Type B pancreatic cell (in vitro differentiated cells): ENCODE data around the gene DIAPH1. TPM values are rescaled to one million over a fixed set of nuclear protein-coding genes. Genes with fewer than 3 reads are reported as not detected.

Experiments used
- DNase-seq: peaks from one replicate; pipeline ENCODE4 v3.0.0; 2021; ENCODE audit warnings: mixed read lengths; ENCODE audit not compliant: unreplicated experiment; ENCODE audit errors: extremely low spot score
- H3K27ac Mint-ChIP-seq: 2 replicates; pipeline ENCODE4 v1.8.0; 2021; ENCODE audit warnings: mild to moderate bottlenecking, mixed read lengths
- H3K27me3 Mint-ChIP-seq: 2 replicates; pipeline ENCODE4 v1.8.0; 2021; ENCODE audit warnings: mixed read lengths
- H3K36me3 Mint-ChIP-seq: 2 replicates; pipeline ENCODE4 v1.8.0; 2021; ENCODE audit warnings: mixed read lengths
- H3K4me1 Mint-ChIP-seq: one replicate; pipeline ENCODE4 v1.8.0; 2021; ENCODE audit warnings: mixed read lengths; ENCODE audit not compliant: unreplicated experiment
- H3K4me3 Mint-ChIP-seq: 2 replicates; pipeline ENCODE4 v1.8.0; 2021; ENCODE audit warnings: mild to moderate bottlenecking, mixed read lengths
- H3K9me3 Mint-ChIP-seq: 2 replicates; pipeline ENCODE4 v1.8.0; 2021; ENCODE audit warnings: mixed read lengths
- total RNA-seq: library from RNA; stranded (reverse); gene quantifications from 2 replicates; pipeline ENCODE4 v1.2.1, GENCODE V29; 2021; ENCODE audit warnings: low replicate concordance
- TF ChIP-seq, protein P1 (sequence below): fragments of 200-600 bp; sonication (generic); conservative IDR thresholded peaks from 2 replicates; pipeline ENCODE4 v1.5.0; 2021; ENCODE audit warnings: antibody characterized with exemption, mild to moderate bottlenecking

Gene DIAPH1
- total RNA-seq, 1 donor from 2014 or later, result 79.6 TPM

DNA sequence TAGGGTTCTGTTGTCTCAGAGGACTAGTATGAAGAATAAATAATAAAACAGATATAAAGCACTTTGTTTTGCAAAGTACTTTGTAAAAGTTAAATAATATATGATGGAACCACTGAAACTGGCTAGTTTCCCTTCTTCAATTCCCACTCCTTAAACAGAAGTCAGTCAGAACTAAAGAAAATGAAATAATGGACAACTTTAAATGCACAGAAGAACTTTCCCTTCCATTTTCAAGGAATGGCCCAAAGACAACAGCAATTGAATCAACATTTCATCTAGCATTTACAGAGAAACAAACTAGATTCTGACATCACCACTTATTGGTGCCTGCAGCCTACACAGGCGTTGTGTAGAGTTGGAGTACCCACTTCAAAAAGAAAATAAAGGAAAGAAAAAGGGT is 16.2 kb downstream of the DIAPH1 start:
- peak overlapping the region; percentile 27 for H3K27ac Mint-ChIP-seq

DNA sequence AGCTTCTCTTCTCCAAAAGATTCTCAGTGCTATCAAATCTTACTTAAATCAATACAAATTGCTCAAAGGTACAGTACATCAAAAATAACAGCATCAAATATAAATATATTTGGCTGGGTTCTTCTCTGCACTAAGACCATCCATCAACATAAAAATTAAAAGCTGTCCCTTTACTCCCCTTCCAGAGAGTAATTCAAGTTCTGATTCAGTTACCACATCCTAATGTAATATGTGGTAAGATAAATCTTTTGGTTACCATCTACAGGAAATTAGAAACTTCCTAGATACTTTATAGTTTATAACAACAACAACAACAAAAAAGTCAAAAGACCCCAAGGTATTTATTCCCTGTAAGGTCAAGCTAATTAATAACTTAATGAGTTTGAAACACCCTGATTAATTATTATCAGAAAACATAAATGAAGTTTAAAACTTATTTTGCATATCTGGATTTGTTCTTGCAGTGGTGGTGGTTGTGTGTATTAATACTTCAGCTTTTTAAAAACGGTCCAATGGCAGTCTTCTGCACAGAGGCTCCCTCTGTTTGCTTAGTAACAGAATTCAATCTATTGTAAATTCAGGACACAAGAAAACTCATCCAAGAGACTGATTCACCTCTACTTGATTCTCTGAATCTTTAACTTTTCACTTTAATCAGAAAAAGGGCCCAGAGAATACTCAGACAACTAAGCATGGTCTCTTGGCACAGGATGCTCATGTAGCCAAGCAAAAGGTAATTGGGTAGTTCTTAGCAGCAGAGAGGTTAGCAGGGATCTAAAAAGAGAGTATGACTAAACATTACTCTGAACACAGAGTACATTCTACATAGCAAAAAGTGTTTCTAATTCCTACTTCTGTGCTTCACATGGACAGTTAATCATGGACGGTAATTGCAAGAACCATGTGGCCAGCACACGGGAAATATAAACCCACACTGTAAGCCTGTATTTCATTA is 20.1 kb downstream of the DIAPH1 start:
- H3K27ac Mint-ChIP-seq, result no peak overlapping the region
- no peak overlapping the region for H3K4me3 Mint-ChIP-seq
- no peaks in the 10 kb centered on the region for H3K4me1 Mint-ChIP-seq
- TF ChIP-seq, protein P1, sequence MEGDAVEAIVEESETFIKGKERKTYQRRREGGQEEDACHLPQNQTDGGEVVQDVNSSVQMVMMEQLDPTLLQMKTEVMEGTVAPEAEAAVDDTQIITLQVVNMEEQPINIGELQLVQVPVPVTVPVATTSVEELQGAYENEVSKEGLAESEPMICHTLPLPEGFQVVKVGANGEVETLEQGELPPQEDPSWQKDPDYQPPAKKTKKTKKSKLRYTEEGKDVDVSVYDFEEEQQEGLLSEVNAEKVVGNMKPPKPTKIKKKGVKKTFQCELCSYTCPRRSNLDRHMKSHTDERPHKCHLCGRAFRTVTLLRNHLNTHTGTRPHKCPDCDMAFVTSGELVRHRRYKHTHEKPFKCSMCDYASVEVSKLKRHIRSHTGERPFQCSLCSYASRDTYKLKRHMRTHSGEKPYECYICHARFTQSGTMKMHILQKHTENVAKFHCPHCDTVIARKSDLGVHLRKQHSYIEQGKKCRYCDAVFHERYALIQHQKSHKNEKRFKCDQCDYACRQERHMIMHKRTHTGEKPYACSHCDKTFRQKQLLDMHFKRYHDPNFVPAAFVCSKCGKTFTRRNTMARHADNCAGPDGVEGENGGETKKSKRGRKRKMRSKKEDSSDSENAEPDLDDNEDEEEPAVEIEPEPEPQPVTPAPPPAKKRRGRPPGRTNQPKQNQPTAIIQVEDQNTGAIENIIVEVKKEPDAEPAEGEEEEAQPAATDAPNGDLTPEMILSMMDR, result no peak
- DNase-seq, result no peak
- H3K36me3 Mint-ChIP-seq, result peaks cover 7% of the 10 kb centered on the region
- H3K27me3 Mint-ChIP-seq, result no peaks in the 10 kb centered on the region
- no peaks in the 10 kb centered on the region for H3K9me3 Mint-ChIP-seq

More for the DNA sequence above, 16.2 kb downstream of the DIAPH1 start:
- TF ChIP-seq, protein P1, result no peak
- Mint-ChIP-seq H3K36me3 (peaks cover 8% of the 10 kb centered on the region), H3K4me3 (no peak overlapping the region), H3K4me1 (peaks cover 11% of the 10 kb centered on the region), H3K9me3 (no peaks in the 10 kb centered on the region), H3K27me3 (no peaks in the 10 kb centered on the region)
- DNase-seq, result no peak

DNA sequence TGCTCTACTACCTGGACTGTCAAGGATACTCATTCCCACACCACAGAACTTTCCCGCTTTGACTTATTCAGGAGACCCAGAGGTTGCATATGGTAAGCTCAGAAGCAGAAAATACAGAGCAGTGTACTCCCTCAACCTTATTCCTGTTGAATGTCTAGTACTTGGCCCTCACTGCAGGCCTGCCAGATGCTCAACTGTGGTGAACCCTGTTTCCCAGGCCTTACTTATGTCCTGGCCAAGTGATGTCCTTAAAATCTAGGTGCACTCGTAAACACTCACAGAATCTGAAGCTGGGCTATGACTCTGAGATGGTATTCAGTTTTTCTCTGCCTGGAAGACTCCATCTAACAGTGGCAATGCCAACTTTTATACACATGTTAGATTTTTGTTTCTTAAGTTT is 21.0 kb downstream of the DIAPH1 start:
- TF ChIP-seq, protein P1, result no peak
- Mint-ChIP-seq H3K27ac (peak overlapping the region; percentile 60), H3K4me3 (no peak overlapping the region), H3K9me3 (no peaks in the 10 kb centered on the region), H3K4me1 (no peaks in the 10 kb centered on the region), H3K27me3 (no peaks in the 10 kb centered on the region), H3K36me3 (peaks cover 7% of the 10 kb centered on the region)
- DNase-seq, result no peak

DNA sequence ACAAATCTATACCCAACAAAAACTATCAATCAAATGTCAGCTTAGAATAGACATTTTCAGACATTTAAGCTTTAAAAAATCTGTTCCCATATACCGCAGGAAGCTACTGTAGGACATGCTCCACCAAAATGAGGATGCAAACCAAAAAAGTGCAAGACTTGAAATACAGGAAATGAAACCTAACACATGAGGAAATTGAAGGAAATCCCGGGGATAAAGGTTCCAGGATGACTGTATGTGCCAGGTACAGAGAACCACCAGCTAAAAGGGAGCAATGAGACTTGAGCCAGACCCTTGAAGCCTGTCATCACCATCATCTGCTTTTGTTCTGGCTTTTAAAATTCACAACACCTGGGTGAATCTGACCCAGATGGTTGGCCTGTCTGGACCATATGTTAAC is 21.4 kb downstream of the DIAPH1 start:
- Mint-ChIP-seq H3K4me1 (no peaks in the 10 kb centered on the region), H3K4me3 (no peak overlapping the region), H3K27me3 (no peaks in the 10 kb centered on the region), H3K9me3 (no peaks in the 10 kb centered on the region), H3K27ac (peak overlapping the region; percentile 60), H3K36me3 (peaks cover 7% of the 10 kb centered on the region)
- DNase-seq, result no peak
- TF ChIP-seq, protein P1, result no peak

DNA sequence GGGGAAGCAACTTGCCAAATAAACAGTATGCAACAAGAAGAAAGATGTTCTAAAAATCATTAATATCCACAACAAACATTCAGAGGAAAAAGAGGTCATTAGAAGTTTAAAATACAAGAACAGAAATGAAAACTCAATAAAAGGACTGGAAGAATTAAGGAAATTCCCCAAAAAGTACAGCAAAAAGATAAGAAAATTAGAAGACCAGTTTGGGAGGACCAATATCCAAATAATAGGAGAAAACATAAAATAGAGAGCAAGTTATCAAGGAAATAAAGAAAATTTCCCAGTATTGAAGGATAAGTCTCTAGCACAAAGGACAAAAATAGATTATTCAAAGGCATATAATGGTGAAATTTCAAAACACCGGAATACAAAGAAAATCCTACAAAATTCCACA is 21.9 kb downstream of the DIAPH1 start:
- DNase-seq, result no peak
- no peak overlapping the region for H3K4me3 Mint-ChIP-seq
- peaks cover 7% of the 10 kb centered on the region for H3K36me3 Mint-ChIP-seq

More for the DNA sequence above, 21.9 kb downstream of the DIAPH1 start:
- TF ChIP-seq, protein P1, result no peak
- Mint-ChIP-seq H3K4me1 (no peaks in the 10 kb centered on the region), H3K27me3 (no peaks in the 10 kb centered on the region), H3K27ac (peak overlapping the region; percentile 60), H3K9me3 (no peaks in the 10 kb centered on the region)
